ENCODE results near the gene CFAP298.
"Not testable (repeated sequence)": the region's sequence is repeated elsewhere in the genome, so short reads cannot be mapped to it uniquely, and the experiment has no call there.

The CFAP298 gene

GRCh38 chr21:32641710-32642698 is 29.8 kb upstream of the CFAP298 start:
- in situ Hi-C loops (cut with MboI; ENCODE audit: low sequenced_read_pairs, unreplicated experiment) = no loop called here
- TF ChIP-seq CTCF (IDR thresholded peaks at IDR 0.05; ENCODE audit: borderline replicate concordance, control extremely low read depth, extremely low read depth, insufficient read depth, missing control alignments) = no peak
- DNase-seq (ENCODE audit: low spot score) = no peak

- no peak for TF ChIP-seq CTCF (IDR thresholded peaks at IDR 0.05; ENCODE audit: borderline replicate concordance, control extremely low read depth, extremely low read depth, insufficient read depth, missing control alignments)
- in situ Hi-C loops (cut with MboI; ENCODE audit: low sequenced_read_pairs, unreplicated experiment) = no loop called here
- DNase-seq (ENCODE audit: low spot score) = no peak
Measured at GRCh38 chr21:32626621-32627196, 14.5 kb upstream of the CFAP298 start.

DNA sequence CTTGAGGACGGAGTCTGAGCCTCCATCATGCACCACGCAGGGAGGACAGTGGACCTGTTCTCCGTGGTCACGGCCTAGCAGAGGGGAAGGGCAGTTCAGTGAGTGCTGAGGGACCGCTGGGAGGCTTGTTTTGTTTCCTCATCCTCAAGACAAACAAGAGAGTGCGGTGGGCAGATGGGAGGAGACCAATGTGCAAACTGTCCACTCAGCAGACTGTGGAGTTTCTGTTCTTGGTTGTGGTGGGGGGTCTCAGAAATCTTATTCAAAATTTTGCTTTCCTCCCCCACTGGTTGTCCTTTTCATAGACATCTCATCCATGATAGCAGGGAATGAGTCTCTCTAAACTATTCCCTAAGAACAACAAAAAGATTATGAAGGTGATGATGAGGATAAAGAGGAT is 6.0 kb upstream of the CFAP298 start:
- in situ Hi-C loops (cut with MboI; ENCODE audit: low sequenced_read_pairs, unreplicated experiment); DNase-seq (ENCODE audit: low spot score): not testable (repeated sequence)

DNA sequence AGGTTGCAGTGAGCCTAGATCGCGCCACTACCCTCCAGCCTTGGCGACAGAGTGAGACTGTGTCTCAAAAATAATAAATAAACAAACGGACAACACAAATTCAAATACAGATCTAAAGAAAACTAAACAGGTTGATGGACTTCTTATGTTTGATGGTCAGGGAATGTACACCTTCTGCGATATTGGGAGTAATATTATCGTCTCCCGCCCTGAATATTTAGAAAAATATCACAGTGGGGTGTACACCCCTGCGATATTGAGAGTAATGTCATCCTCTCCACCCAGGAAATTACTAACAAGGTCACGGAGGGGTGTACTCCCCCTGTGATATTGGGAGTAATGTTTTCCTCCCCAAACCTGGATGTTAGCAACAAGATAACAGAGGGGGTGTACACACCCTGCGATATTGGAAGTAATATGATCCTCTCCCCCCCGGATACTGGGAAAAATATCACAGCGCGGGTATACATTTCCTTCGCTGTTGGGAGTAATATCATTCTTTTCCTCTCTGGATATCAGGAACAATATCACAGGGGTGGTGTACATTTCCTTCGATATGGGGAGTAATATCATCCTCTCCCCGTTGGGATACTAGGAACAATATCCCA is 1.4 kb upstream of the CFAP298 start:
- in situ Hi-C loops (cut with MboI; ENCODE audit: low sequenced_read_pairs, unreplicated experiment) = no loop called here
- TF ChIP-seq CTCF (IDR thresholded peaks at IDR 0.05; ENCODE audit: borderline replicate concordance, control extremely low read depth, extremely low read depth, insufficient read depth, missing control alignments) = no peak
- no peak for DNase-seq (ENCODE audit: low spot score)

GRCh38 chr21:32612999-32613337 is 791 bp upstream of the CFAP298 start:
- TF ChIP-seq CTCF (IDR thresholded peaks at IDR 0.05; ENCODE audit: borderline replicate concordance, control extremely low read depth, extremely low read depth, insufficient read depth, missing control alignments) = no peak
- in situ Hi-C loops (cut with MboI; ENCODE audit: low sequenced_read_pairs, unreplicated experiment) = no loop called here
- DNase-seq (ENCODE audit: low spot score) = no peak

DNA sequence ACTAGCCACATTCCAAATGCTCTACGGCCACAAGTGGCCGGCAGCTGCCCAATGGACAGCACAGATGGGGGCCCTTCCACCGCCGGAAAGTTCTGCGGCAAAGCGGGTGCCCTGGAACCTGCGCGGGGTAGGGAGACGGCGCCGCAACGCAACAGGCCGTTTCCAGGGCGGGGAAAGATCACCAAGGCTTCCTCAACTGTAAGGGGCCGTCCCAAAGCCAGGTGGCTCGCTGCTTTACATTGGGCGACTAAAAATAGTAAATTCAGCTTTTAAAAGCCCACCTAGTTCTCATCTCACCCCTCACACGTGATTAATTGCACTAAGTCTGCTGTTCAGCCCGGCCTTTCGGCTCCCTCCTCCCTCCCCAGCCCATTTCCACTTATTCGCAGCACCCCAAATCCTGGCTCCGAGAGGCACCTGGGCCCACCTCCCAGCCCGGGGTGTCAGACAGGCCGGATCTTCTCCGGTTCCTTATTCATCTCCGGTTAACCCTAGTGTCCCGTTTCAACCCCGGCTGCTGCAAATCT is 643 bp downstream of the CFAP298 start:
- in situ Hi-C loops (cut with MboI; ENCODE audit: low sequenced_read_pairs, unreplicated experiment) = no loop called here
- no peak for TF ChIP-seq CTCF (IDR thresholded peaks at IDR 0.05; ENCODE audit: borderline replicate concordance, control extremely low read depth, extremely low read depth, insufficient read depth, missing control alignments)
- peak; percentile 75 for DNase-seq (ENCODE audit: low spot score)

DNA sequence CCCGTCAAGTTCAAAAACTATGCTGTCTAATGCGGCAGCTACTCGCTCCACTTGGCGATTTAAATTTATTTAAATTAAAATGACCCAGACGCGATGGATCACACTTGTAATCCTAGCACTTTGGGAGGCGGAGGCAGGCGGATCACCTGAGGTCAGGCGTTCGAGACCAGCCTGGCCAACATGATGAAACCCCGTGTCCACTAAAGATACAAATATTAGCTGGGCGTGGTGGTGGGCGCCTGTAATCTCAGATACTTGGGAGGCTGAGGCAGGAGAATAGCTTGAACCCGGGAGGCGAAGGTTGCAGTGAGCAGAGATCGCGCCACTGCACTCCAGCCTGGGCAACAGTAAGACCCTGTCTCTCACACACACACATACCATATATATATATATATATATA is 1.2 kb downstream of the CFAP298 start:
- DNase-seq (ENCODE audit: low spot score); in situ Hi-C loops (cut with MboI; ENCODE audit: low sequenced_read_pairs, unreplicated experiment): not testable (repeated sequence)

All from GM13976 (cell line).